ENCODE results near the gene MAPT.

DNA sequence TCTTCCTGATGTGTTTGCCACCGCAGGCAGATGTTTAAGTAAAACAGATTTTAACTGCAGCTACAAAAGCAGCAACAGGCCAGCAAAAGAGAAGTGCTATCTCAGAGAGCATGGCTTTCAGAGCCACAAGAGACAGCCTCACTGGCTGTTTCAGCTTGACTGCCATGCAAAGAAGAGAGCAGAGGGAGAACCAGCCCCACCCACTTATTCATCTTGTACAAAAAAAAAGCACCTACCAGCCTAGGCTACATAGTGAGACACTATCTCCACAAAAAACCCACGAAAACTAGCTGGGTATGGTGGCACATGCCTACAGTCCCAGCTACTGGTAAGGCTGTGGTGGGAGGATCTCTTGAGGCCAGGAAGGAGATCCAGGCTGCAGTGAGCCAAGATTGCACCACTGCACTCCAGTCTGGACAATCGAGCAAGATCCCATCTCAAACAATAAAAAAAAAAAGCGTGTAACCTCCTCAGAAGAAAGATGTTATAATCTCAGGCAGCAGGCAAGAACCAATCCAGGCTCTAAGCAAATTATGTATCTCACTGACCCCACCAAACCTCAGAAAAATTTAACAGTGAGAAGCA is 134.7 kb downstream of the MAPT start:
- TF ChIP-seq, protein P1, sequence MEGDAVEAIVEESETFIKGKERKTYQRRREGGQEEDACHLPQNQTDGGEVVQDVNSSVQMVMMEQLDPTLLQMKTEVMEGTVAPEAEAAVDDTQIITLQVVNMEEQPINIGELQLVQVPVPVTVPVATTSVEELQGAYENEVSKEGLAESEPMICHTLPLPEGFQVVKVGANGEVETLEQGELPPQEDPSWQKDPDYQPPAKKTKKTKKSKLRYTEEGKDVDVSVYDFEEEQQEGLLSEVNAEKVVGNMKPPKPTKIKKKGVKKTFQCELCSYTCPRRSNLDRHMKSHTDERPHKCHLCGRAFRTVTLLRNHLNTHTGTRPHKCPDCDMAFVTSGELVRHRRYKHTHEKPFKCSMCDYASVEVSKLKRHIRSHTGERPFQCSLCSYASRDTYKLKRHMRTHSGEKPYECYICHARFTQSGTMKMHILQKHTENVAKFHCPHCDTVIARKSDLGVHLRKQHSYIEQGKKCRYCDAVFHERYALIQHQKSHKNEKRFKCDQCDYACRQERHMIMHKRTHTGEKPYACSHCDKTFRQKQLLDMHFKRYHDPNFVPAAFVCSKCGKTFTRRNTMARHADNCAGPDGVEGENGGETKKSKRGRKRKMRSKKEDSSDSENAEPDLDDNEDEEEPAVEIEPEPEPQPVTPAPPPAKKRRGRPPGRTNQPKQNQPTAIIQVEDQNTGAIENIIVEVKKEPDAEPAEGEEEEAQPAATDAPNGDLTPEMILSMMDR (IDR thresholded peaks at IDR 0.05), result no peak
- TF ChIP-seq POLR2A (IDR thresholded peaks at IDR 0.05), result no peak
- TF ChIP-seq POLR2AphosphoS5 (IDR thresholded peaks at IDR 0.05), result no peak
